Type B pancreatic cell (in vitro differentiated cells): ENCODE results near the gene LHFPL3. TPM values are rescaled to one million over a fixed set of nuclear protein-coding genes. Genes with fewer than 3 reads are reported as not detected.

Source experiments
- DNase-seq: peaks from one replicate; pipeline ENCODE4 v3.0.0; 2021; ENCODE audit warnings: mixed read lengths; ENCODE audit not compliant: unreplicated experiment; ENCODE audit errors: extremely low spot score
- H3K27ac Mint-ChIP-seq: 2 replicates; pipeline ENCODE4 v1.8.0; 2021; ENCODE audit warnings: mild to moderate bottlenecking, mixed read lengths
- H3K27me3 Mint-ChIP-seq: 2 replicates; pipeline ENCODE4 v1.8.0; 2021; ENCODE audit warnings: mixed read lengths
- H3K36me3 Mint-ChIP-seq: 2 replicates; pipeline ENCODE4 v1.8.0; 2021; ENCODE audit warnings: mixed read lengths
- H3K4me1 Mint-ChIP-seq: one replicate; pipeline ENCODE4 v1.8.0; 2021; ENCODE audit warnings: mixed read lengths; ENCODE audit not compliant: unreplicated experiment
- H3K4me3 Mint-ChIP-seq: 2 replicates; pipeline ENCODE4 v1.8.0; 2021; ENCODE audit warnings: mild to moderate bottlenecking, mixed read lengths
- H3K9me3 Mint-ChIP-seq: 2 replicates; pipeline ENCODE4 v1.8.0; 2021; ENCODE audit warnings: mixed read lengths
- CTCF ChIP-seq: fragments of 200-600 bp; sonication (generic); conservative IDR thresholded peaks from 2 replicates; pipeline ENCODE4 v1.5.0; 2021; ENCODE audit warnings: antibody characterized with exemption, mild to moderate bottlenecking
- total RNA-seq: library from RNA; stranded (reverse); gene quantifications from 2 replicates; pipeline ENCODE4 v1.2.1, GENCODE V29; 2021; ENCODE audit warnings: low replicate concordance

LHFPL3 gene
- total RNA-seq, 1 donor from 2014 or later, result 0.31 TPM

- no peaks in the 10 kb centered on the region for H3K9me3 Mint-ChIP-seq
- no peak overlapping the region for H3K4me3 Mint-ChIP-seq
- H3K4me1 Mint-ChIP-seq, result no peaks in the 10 kb centered on the region
- TF ChIP-seq CTCF, result no peak
- H3K36me3 Mint-ChIP-seq, result no peaks in the 10 kb centered on the region
- DNase-seq, result no peak
- no peak overlapping the region for H3K27ac Mint-ChIP-seq
- peaks cover 15% of the 10 kb centered on the region for H3K27me3 Mint-ChIP-seq
These were observed 327.2 kb downstream of the LHFPL3 start for GRCh38 chr7:104655592-104655991.

DNA sequence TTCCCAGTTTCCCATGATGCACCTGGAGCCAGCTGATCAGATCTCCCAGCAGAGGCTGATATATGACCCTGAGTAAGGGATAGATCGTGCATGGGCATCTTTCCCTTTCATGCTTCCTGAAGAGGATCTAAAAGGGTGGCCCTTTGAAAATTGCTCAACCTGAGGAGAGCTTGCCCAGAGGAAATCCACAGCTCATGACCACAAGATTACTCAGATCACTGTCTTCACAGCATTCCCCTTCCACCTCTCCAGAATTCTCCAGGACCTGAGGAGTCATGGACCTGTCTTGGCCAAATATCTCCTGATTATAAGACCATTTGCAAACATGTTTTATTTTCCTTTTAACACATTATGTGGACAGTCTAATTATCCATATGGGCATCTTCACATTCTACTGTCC, 328.1 kb downstream of the LHFPL3 start:
- no peak overlapping the region for H3K4me3 Mint-ChIP-seq
- H3K4me1 Mint-ChIP-seq, result no peaks in the 10 kb centered on the region
- no peak overlapping the region for H3K27ac Mint-ChIP-seq
- peaks cover 11% of the 10 kb centered on the region for H3K27me3 Mint-ChIP-seq
- no peak for TF ChIP-seq CTCF
- no peaks in the 10 kb centered on the region for H3K9me3 Mint-ChIP-seq
- H3K36me3 Mint-ChIP-seq, result no peaks in the 10 kb centered on the region
- no peak for DNase-seq

- DNase-seq, result no peak
- Mint-ChIP-seq H3K9me3 (no peaks in the 10 kb centered on the region), H3K36me3 (no peaks in the 10 kb centered on the region), H3K4me1 (no peaks in the 10 kb centered on the region), H3K27me3 (peaks cover 5% of the 10 kb centered on the region), H3K4me3 (no peak overlapping the region), H3K27ac (no peak overlapping the region)
- TF ChIP-seq CTCF, result no peak
These were observed 328.7 kb downstream of the LHFPL3 start for GRCh38 chr7:104657134-104657533.

DNA sequence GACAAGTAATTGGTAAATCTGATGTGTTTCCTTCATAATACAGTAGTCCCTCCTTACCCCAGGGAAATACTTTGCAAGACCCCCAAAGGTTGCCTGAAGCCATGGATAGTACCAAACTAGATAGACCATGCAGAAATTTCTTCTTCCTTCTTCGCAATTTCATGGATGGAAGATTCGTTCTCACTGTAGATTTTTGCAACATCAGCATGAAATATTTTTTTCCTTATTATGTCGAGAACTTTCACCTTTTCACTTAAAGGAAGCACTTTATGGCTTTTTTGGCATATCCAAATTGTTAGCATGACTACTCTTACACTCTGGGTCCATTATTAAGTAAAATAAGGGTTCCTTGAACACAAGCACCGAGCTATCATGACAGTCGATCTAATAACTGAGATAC, 333.2 kb downstream of the LHFPL3 start:
- Mint-ChIP-seq H3K9me3 (no peaks in the 10 kb centered on the region), H3K4me1 (no peaks in the 10 kb centered on the region)
- TF ChIP-seq CTCF, result no peak

DNA sequence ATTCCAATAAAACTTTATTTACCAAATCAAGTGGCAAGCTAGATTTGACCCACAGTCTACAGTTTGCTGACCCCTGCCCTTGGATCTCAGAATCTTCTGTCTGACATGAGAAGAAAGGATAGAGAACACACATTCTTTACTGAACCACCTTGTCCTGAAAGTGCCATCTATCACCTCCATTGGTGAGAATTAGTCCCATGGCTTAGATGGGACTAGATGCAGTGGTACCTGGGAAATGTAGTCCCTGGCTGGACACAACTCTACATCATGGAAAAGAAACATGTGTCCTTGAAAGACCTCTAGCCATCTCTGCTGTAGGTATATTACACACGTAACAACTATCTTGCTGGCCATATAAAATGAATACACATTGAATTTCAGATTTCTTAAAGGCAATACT, 336.2 kb downstream of the LHFPL3 start:
- Mint-ChIP-seq H3K36me3 (no peaks in the 10 kb centered on the region), H3K9me3 (no peaks in the 10 kb centered on the region)
- TF ChIP-seq CTCF, result no peak

More for the DNA sequence above, 333.2 kb downstream of the LHFPL3 start:
- DNase-seq, result no peak
- no peaks in the 10 kb centered on the region for H3K36me3 Mint-ChIP-seq
- H3K27ac Mint-ChIP-seq, result no peak overlapping the region
- peaks cover 13% of the 10 kb centered on the region for H3K27me3 Mint-ChIP-seq
- H3K4me3 Mint-ChIP-seq, result no peak overlapping the region

GRCh38 chr7:104677587-104677986, 349.2 kb downstream of the LHFPL3 start:
- H3K4me3 Mint-ChIP-seq, result no peak overlapping the region

More for the DNA sequence above, 336.2 kb downstream of the LHFPL3 start:
- no peak for DNase-seq
- Mint-ChIP-seq H3K27ac (no peak overlapping the region), H3K4me1 (no peaks in the 10 kb centered on the region), H3K4me3 (no peak overlapping the region), H3K27me3 (peaks cover 13% of the 10 kb centered on the region)

More at GRCh38 chr7:104677587-104677986, 349.2 kb downstream of the LHFPL3 start:
- no peak for TF ChIP-seq CTCF
- H3K27me3 Mint-ChIP-seq, result peaks cover 10% of the 10 kb centered on the region
- H3K4me1 Mint-ChIP-seq, result no peaks in the 10 kb centered on the region
- DNase-seq, result no peak
- H3K36me3 Mint-ChIP-seq, result no peaks in the 10 kb centered on the region
- no peak overlapping the region for H3K27ac Mint-ChIP-seq
- H3K9me3 Mint-ChIP-seq, result no peaks in the 10 kb centered on the region
